Measurements from ENCODE around the gene PPP1R12A. TPM values are rescaled to one million over a fixed set of nuclear protein-coding genes. Genes with fewer than 3 reads are reported as not detected.

The PPP1R12A gene
- polyA plus RNA-seq, 2 donors = 17.3 to 24.6 TPM

GRCh38 chr12:79858518-79858917 lies 76.4 kb downstream of the PPP1R12A start:
- 77 to 79% methylated on average over 1 of the region's 1 CpG for WGBS, 2 donors
- Histone ChIP-seq H3K27ac (ENCODE audit: low read depth in 2 of 2, low read length in 1 of 2) (no peak overlapping the region), H3K4me3 (ENCODE audit: low read depth in 1 of 2, low read length in 2 of 2) (no peak overlapping the region), H3K4me1 (ENCODE audit: control insufficient read depth in 2 of 2, insufficient read depth in 2 of 2, low read length in 1 of 2) (no peaks in the 10 kb centered on the region), H3K9me3 (ENCODE audit: control insufficient read depth in 2 of 2, insufficient read depth in 1 of 2, low read depth in 1 of 2, low read length in 1 of 2) (no peaks in the 10 kb centered on the region), H3K27me3 (ENCODE audit: control insufficient read depth in 1 of 2, insufficient read depth in 2 of 2, low read length in 2 of 2) (no peaks in the 10 kb centered on the region), H3K36me3 (ENCODE audit: control insufficient read depth in 2 of 2, insufficient read depth in 2 of 2, low read length in 1 of 2) (no peaks in the 10 kb centered on the region)

GRCh38 chr12:79857675-79858074 lies 77.2 kb downstream of the PPP1R12A start:
- H3K9me3 ChIP-seq (ENCODE audit: control insufficient read depth in 2 of 2, insufficient read depth in 1 of 2, low read depth in 1 of 2, low read length in 1 of 2) = no peaks in the 10 kb centered on the region
- peaks cover 0 to under 1% of the 10 kb centered on the region in 2 donors for H3K4me1 ChIP-seq (ENCODE audit: control insufficient read depth in 2 of 2, insufficient read depth in 2 of 2, low read length in 1 of 2)
- H3K4me3 ChIP-seq (ENCODE audit: low read depth in 1 of 2, low read length in 2 of 2) = no peak overlapping the region
- H3K27me3 ChIP-seq (ENCODE audit: control insufficient read depth in 1 of 2, insufficient read depth in 2 of 2, low read length in 2 of 2) = no peaks in the 10 kb centered on the region
- no peaks in the 10 kb centered on the region for H3K36me3 ChIP-seq (ENCODE audit: control insufficient read depth in 2 of 2, insufficient read depth in 2 of 2, low read length in 1 of 2)
- H3K27ac ChIP-seq (ENCODE audit: low read depth in 2 of 2, low read length in 1 of 2) = no peak overlapping the region
- 40 to 45% methylated on average over 2 of the region's 2 CpGs for WGBS, 2 donors

GRCh38 chr12:79850610-79851299 lies 84.1 kb downstream of the PPP1R12A start:
- Histone ChIP-seq H3K4me1 (ENCODE audit: control insufficient read depth in 2 of 2, insufficient read depth in 2 of 2, low read length in 1 of 2) (peaks cover 0 to 3% of the 10 kb centered on the region in 2 donors), H3K4me3 (ENCODE audit: low read depth in 1 of 2, low read length in 2 of 2) (no peak overlapping the region), H3K36me3 (ENCODE audit: control insufficient read depth in 2 of 2, insufficient read depth in 2 of 2, low read length in 1 of 2) (no peaks in the 10 kb centered on the region), H3K9me3 (ENCODE audit: control insufficient read depth in 2 of 2, insufficient read depth in 1 of 2, low read depth in 1 of 2, low read length in 1 of 2) (no peaks in the 10 kb centered on the region), H3K27ac (ENCODE audit: low read depth in 2 of 2, low read length in 1 of 2) (no peak overlapping the region), H3K27me3 (ENCODE audit: control insufficient read depth in 1 of 2, insufficient read depth in 2 of 2, low read length in 2 of 2) (no peaks in the 10 kb centered on the region)
- 71 to 85% methylated on average over 1 of the region's 1 CpG for WGBS, 2 donors

DNA sequence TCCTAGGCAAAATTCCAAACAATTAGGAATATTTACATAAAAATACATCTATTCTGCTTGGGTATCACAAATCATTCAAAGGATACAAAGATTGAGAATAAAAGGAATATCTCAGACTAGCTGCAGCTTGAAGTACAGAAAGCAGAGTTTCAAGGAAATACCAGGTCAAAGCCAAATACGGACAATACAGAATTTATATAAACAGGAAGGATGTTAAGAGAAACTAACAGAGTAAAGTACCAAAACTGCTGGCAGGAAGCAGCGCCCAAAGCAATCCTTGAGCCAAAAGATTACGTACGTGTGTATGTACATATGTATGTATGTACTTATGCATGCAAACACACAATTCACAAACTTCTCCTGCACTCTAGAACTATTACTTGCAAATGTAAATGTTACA lies 86.6 kb downstream of the PPP1R12A start:
- WGBS, 2 donors = 15 to 20% methylated on average over 4 of the region's 4 CpGs

DNA sequence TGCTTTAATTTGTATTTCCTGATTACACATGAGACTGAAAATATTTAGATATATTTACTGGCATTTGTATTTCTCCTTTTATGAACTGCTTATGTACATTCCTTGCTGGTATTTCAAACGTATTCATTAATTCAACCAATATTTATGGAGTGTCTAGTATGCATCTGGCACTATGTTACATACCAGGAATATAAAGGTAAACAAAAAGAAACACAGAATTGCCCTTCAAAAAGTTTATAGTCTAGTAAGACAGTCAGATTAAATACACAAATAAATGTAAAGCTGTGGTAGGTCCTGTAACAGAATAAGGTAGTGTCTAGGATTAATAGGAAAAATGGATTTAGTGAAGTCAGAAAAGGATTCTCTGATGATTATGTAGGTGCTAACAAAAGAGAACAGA lies 87.5 kb downstream of the PPP1R12A start:
- 41 to 44% methylated on average over 1 of the region's 1 CpG for WGBS, 2 donors
- no peak overlapping the region for H3K27ac ChIP-seq (ENCODE audit: low read depth in 2 of 2, low read length in 1 of 2)
- no peak overlapping the region for H3K4me3 ChIP-seq (ENCODE audit: low read depth in 1 of 2, low read length in 2 of 2)
- peaks cover 0 to 3% of the 10 kb centered on the region in 2 donors for H3K36me3 ChIP-seq (ENCODE audit: control insufficient read depth in 2 of 2, insufficient read depth in 2 of 2, low read length in 1 of 2)
- H3K27me3 ChIP-seq (ENCODE audit: control insufficient read depth in 1 of 2, insufficient read depth in 2 of 2, low read length in 2 of 2) = no peaks in the 10 kb centered on the region
- no peaks in the 10 kb centered on the region for H3K4me1 ChIP-seq (ENCODE audit: control insufficient read depth in 2 of 2, insufficient read depth in 2 of 2, low read length in 1 of 2)
- no peaks in the 10 kb centered on the region for H3K9me3 ChIP-seq (ENCODE audit: control insufficient read depth in 2 of 2, insufficient read depth in 1 of 2, low read depth in 1 of 2, low read length in 1 of 2)

More for the DNA sequence above, 86.6 kb downstream of the PPP1R12A start:
- Histone ChIP-seq H3K36me3 (ENCODE audit: control insufficient read depth in 2 of 2, insufficient read depth in 2 of 2, low read length in 1 of 2) (peaks cover 0 to 3% of the 10 kb centered on the region in 2 donors), H3K4me3 (ENCODE audit: low read depth in 1 of 2, low read length in 2 of 2) (no peak overlapping the region), H3K9me3 (ENCODE audit: control insufficient read depth in 2 of 2, insufficient read depth in 1 of 2, low read depth in 1 of 2, low read length in 1 of 2) (no peaks in the 10 kb centered on the region), H3K27me3 (ENCODE audit: control insufficient read depth in 1 of 2, insufficient read depth in 2 of 2, low read length in 2 of 2) (no peaks in the 10 kb centered on the region), H3K27ac (ENCODE audit: low read depth in 2 of 2, low read length in 1 of 2) (no peak overlapping the region), H3K4me1 (ENCODE audit: control insufficient read depth in 2 of 2, insufficient read depth in 2 of 2, low read length in 1 of 2) (peaks cover 0 to 3% of the 10 kb centered on the region in 2 donors)

DNA sequence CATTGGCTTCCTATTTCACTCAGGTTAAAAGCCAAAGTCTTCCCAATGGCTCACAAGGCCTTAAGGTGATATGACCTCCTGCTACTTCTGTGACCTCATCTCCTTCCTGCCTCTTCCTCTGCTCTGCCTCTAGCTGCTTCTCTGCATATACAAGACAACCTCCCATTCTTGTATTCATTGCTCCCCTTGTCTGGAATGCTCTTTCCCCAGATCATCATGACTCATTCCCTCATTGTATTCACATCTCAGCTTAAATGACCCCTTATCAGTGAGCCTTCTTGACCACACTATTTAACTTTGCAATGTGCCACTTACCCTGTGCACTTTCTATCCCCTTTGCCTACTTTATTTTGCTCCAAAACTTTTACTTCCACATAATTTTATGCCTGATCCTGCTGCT lies 90.2 kb downstream of the PPP1R12A start:
- Histone ChIP-seq H3K4me3 (ENCODE audit: low read depth in 1 of 2, low read length in 2 of 2) (no peak overlapping the region), H3K4me1 (ENCODE audit: control insufficient read depth in 2 of 2, insufficient read depth in 2 of 2, low read length in 1 of 2) (no peaks in the 10 kb centered on the region), H3K27ac (ENCODE audit: low read depth in 2 of 2, low read length in 1 of 2) (no peak overlapping the region), H3K36me3 (ENCODE audit: control insufficient read depth in 2 of 2, insufficient read depth in 2 of 2, low read length in 1 of 2) (peaks cover 0 to 3% of the 10 kb centered on the region in 2 donors), H3K9me3 (ENCODE audit: control insufficient read depth in 2 of 2, insufficient read depth in 1 of 2, low read depth in 1 of 2, low read length in 1 of 2) (no peaks in the 10 kb centered on the region), H3K27me3 (ENCODE audit: control insufficient read depth in 1 of 2, insufficient read depth in 2 of 2, low read length in 2 of 2) (no peaks in the 10 kb centered on the region)

- no peaks in the 10 kb centered on the region for H3K27me3 ChIP-seq (ENCODE audit: control insufficient read depth in 1 of 2, insufficient read depth in 2 of 2, low read length in 2 of 2)
- no peak overlapping the region for H3K4me3 ChIP-seq (ENCODE audit: low read depth in 1 of 2, low read length in 2 of 2)
- no peaks in the 10 kb centered on the region for H3K9me3 ChIP-seq (ENCODE audit: control insufficient read depth in 2 of 2, insufficient read depth in 1 of 2, low read depth in 1 of 2, low read length in 1 of 2)
- H3K36me3 ChIP-seq (ENCODE audit: control insufficient read depth in 2 of 2, insufficient read depth in 2 of 2, low read length in 1 of 2) = peaks cover 0 to 3% of the 10 kb centered on the region in 2 donors
- H3K27ac ChIP-seq (ENCODE audit: low read depth in 2 of 2, low read length in 1 of 2) = no peak overlapping the region
- 96 to 97% methylated on average over 3 of the region's 3 CpGs for WGBS, 2 donors
- no peaks in the 10 kb centered on the region for H3K4me1 ChIP-seq (ENCODE audit: control insufficient read depth in 2 of 2, insufficient read depth in 2 of 2, low read length in 1 of 2)
Observed at GRCh38 chr12:79843978-79844377, 90.9 kb downstream of the PPP1R12A start.

DNA sequence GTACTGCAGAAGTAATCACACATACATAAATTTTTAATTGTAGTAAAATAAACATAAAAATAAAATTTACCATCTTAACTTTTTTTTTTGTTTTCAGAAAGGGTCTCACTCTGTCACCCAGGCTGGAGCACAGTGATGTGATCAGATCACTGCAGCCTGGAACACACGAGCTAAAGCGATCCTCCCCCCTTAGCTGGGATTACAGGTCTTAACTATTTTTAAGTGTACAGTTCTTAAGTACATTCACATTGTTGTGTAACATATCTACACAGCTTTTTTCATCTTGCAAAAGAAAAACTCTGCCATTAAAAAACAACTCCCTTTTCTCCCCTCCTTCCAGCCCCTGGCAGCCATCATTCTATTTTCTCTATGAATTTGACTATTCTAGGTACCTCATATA lies 92.3 kb downstream of the PPP1R12A start:
- H3K4me1 ChIP-seq (ENCODE audit: control insufficient read depth in 2 of 2, insufficient read depth in 2 of 2, low read length in 1 of 2) = no peaks in the 10 kb centered on the region
- H3K36me3 ChIP-seq (ENCODE audit: control insufficient read depth in 2 of 2, insufficient read depth in 2 of 2, low read length in 1 of 2) = peaks cover 0 to 6% of the 10 kb centered on the region in 2 donors
- WGBS, 2 donors = 80 to 91% methylated on average over 2 of the region's 2 CpGs

DNA sequence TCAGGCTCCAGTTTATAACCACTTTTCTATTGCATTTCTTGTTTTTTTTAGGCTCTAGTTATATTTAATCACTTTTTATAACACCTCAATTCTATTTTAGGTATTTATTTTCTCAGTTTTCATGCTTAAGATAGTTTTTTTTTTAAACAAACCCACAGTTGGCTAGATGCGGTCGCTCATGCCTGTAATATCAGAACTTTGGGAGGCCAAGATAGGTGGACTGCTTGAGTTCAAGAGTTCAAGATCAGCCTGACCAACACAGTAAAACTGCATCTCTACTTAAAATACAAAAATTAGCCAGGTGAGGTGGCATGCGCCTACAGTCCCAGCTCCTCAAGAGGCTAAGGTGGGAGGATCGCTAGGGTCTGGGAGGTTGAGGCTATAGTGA lies 93.0 kb downstream of the PPP1R12A start:
- Histone ChIP-seq H3K9me3 (ENCODE audit: control insufficient read depth in 2 of 2, insufficient read depth in 1 of 2, low read depth in 1 of 2, low read length in 1 of 2) (peaks cover 0 to 5% of the 10 kb centered on the region in 2 donors), H3K4me3 (ENCODE audit: low read depth in 1 of 2, low read length in 2 of 2) (no peak overlapping the region), H3K4me1 (ENCODE audit: control insufficient read depth in 2 of 2, insufficient read depth in 2 of 2, low read length in 1 of 2) (no peaks in the 10 kb centered on the region), H3K27me3 (ENCODE audit: control insufficient read depth in 1 of 2, insufficient read depth in 2 of 2, low read length in 2 of 2) (no peaks in the 10 kb centered on the region), H3K27ac (ENCODE audit: low read depth in 2 of 2, low read length in 1 of 2) (no peak overlapping the region), H3K36me3 (ENCODE audit: control insufficient read depth in 2 of 2, insufficient read depth in 2 of 2, low read length in 1 of 2) (peaks cover 0 to 6% of the 10 kb centered on the region in 2 donors)
- 63 to 68% methylated on average over 4 of the region's 4 CpGs for WGBS, 2 donors

More for the DNA sequence above, 92.3 kb downstream of the PPP1R12A start:
- Histone ChIP-seq H3K27me3 (ENCODE audit: control insufficient read depth in 1 of 2, insufficient read depth in 2 of 2, low read length in 2 of 2) (no peaks in the 10 kb centered on the region), H3K27ac (ENCODE audit: low read depth in 2 of 2, low read length in 1 of 2) (no peak overlapping the region), H3K9me3 (ENCODE audit: control insufficient read depth in 2 of 2, insufficient read depth in 1 of 2, low read depth in 1 of 2, low read length in 1 of 2) (peaks cover 0 to 5% of the 10 kb centered on the region in 2 donors), H3K4me3 (ENCODE audit: low read depth in 1 of 2, low read length in 2 of 2) (no peak overlapping the region)

GRCh38 chr12:79841248-79841877 lies 93.5 kb downstream of the PPP1R12A start:
- no peaks in the 10 kb centered on the region for H3K27me3 ChIP-seq (ENCODE audit: control insufficient read depth in 1 of 2, insufficient read depth in 2 of 2, low read length in 2 of 2)
- no peaks in the 10 kb centered on the region for H3K4me1 ChIP-seq (ENCODE audit: control insufficient read depth in 2 of 2, insufficient read depth in 2 of 2, low read length in 1 of 2)
- 74 to 80% methylated on average over 4 of the region's 4 CpGs for WGBS, 2 donors
- H3K36me3 ChIP-seq (ENCODE audit: control insufficient read depth in 2 of 2, insufficient read depth in 2 of 2, low read length in 1 of 2) = peaks cover 0 to 6% of the 10 kb centered on the region in 2 donors
- H3K27ac ChIP-seq (ENCODE audit: low read depth in 2 of 2, low read length in 1 of 2) = no peak overlapping the region
- no peak overlapping the region for H3K4me3 ChIP-seq (ENCODE audit: low read depth in 1 of 2, low read length in 2 of 2)
- peaks cover 0 to 5% of the 10 kb centered on the region in 2 donors for H3K9me3 ChIP-seq (ENCODE audit: control insufficient read depth in 2 of 2, insufficient read depth in 1 of 2, low read depth in 1 of 2, low read length in 1 of 2)
